NCI-H69 (cell line): ENCODE data around the gene AMMECR1.
"Not testable (repeated sequence)": the region's sequence is repeated elsewhere in the genome, so short reads cannot be mapped to it uniquely, and the experiment has no call there.

Source experiments
- DNase-seq: peaks from one replicate; lab custom pipeline; 2025; lab: John Stamatoyannopoulos, UW

The AMMECR1 gene

DNA sequence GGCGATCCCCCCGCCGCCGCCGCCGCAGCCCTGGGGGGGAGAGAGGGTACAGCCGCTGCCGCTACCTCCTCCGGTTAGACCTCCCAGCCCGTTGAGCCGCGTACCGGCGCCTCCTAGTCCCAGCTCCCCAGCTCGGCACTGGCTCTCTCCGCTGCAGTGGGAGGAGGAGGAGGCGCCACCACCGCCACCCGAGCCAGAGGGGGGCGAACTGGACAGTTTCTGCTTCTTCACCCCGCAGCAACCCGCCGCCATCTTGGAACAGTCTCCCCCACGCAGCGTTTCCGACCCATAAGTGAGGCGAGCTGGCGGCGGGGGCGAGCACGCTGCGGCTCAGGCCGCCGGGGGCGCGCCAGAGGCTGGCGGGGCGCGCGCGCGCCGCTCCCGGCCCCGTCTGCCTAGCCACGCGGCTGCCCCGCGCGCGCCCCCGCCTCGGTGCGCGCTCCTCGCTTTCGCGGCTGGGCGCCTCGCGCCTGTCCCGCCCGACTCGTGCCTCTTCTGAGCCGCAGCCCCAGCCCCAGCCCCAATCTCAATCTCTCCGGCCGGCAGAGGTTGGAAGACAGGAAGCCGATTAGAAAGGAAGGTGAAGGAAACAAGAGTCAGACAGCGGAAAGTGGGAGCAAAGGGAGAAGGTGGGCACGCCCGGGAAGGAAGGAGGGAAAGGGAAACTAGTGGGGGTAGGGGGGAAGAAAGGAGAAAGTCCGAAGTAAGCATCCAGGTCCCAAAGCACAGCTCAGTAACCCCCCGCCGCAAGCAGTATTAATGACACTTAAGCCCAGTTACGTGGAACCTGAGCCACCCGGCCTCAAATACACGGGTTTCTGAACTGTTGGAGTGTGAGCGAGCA, at the start of gene AMMECR1:
Gene AMMECR1 (minus strand): TSS at position 266 of the 844 bp plus-strand sequence. CDS start 14 bp downstream, at position 252.
- DNase-seq, result peak; percentile 95

GRCh38 chrX:110363244-110363643, 45.4 kb upstream of the AMMECR1 start:
- no peak for DNase-seq

- DNase-seq, result no peak
Observed at GRCh38 chrX:110359273-110359672, 41.4 kb upstream of the AMMECR1 start.

- no peak for DNase-seq
Observed at GRCh38 chrX:110358548-110358947, 40.7 kb upstream of the AMMECR1 start, which contains the start of gene RTL9. Gene RTL9 (plus strand): TSS chrX:110358848. CDS start chrX:110450618, 91,770 bp downstream.

DNA sequence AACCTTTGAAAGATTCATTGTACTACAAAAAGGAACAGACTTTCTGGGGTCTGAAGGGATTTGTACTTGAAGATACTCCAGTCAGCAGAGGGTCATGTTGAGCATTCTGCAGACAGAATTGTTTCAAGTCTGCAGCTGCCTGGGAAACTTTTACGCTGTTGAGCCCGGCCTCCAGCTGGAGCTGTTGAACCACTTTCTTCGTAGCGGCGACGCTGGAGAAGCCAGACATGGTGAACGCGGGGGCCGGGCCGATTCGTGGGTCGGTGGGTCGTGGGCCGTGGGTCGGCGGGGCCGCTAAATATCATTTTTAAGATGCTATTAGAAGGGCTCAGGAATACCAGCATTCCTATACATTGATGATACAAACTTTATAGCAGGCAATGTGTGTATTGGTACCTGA, 28.8 kb upstream of the AMMECR1 start:
- no peak for DNase-seq

- DNase-seq, result peak; percentile 4
Observed at GRCh38 chrX:110341189-110342035, 23.5 kb upstream of the AMMECR1 start.

GRCh38 chrX:110338935-110339334, 21.1 kb upstream of the AMMECR1 start:
- DNase-seq, result peak; percentile 78

GRCh38 chrX:110333458-110333857, 15.6 kb upstream of the AMMECR1 start:
- not testable (repeated sequence) for DNase-seq

DNA sequence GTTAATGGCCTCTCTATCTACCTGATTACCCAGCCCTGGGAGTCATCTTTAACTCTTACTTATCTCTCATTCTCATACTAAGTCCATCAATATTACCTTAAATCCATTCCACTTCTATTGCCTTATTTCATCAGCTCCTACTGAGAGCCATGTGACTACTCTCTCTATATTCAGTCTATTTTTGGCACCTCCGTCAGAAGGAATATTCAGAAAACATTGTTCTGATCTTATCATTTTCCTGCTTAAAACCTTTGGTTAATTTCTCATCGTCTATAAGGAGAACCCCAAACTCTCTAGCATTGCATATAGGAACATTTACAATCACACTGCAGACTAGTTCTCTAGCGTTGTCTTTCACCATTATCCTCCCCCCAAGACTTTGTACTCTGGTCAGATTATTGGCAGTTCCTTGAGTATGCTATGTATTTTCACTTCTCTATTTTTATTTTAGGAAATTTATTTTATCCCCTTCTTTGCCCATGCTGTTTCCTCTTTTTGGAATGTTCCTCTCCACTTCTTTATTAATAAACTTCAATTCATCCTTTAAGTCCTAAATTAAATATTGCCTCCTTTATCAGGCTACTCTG, 13.7 kb upstream of the AMMECR1 start:
- no peak for DNase-seq

GRCh38 chrX:110328613-110329012, 10.7 kb upstream of the AMMECR1 start:
- not testable (repeated sequence) for DNase-seq

GRCh38 chrX:110327336-110327735, 9.5 kb upstream of the AMMECR1 start:
- DNase-seq, result no peak

- DNase-seq, result no peak
Observed at GRCh38 chrX:110326712-110327111, 8.8 kb upstream of the AMMECR1 start.

- peak; percentile 81 for DNase-seq
Observed at GRCh38 chrX:110322603-110323002, 4.7 kb upstream of the AMMECR1 start.

GRCh38 chrX:110321670-110322069, 3.8 kb upstream of the AMMECR1 start:
- no peak for DNase-seq

- DNase-seq, result no peak
Observed at GRCh38 chrX:110321081-110321480, 3.2 kb upstream of the AMMECR1 start.

DNA sequence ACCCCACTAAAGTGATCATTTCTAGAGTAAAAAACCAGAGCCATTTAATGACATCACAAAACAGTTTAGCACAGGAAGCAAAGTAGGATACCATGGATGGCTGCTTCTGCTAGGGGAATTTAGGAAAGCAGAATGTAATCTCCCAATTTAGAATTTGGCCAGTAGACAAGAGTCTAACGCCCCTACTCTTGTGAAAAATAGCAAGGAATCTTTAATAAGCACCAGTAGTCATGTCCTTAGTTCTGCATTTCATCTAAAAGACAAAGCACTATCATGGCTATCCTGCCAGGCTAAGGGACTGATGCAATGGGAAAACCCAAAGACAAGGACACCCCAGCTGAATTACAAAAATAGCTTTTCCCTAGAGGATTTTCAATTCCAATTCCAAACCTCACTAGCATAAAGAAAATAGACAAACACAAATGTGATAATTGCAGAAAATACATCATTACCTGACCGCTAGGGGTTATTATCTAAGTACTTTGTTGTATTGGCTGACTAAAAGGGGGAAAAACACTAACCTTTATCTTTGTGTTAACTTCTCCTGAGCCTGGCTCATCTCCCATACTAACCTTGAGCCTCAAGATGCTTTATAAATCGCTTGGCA, 2.6 kb upstream of the AMMECR1 start:
- DNase-seq, result peak; percentile 64

DNA sequence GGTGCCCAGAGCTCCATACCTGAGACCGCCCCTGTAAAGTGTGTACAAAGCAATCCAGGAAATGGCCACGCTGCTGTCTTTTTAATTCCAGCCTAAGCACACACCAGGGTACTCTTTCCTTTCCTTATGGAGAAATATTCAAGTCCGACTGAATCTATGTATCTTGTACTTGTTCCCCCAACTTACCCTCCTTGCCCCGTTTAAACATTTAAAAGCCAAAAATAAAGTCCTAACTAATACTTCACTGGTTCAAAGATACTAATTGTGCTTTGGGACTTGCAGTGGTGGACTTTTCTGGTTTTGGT, 731 bp upstream of the AMMECR1 start:
- DNase-seq, result peak; percentile 80

DNA sequence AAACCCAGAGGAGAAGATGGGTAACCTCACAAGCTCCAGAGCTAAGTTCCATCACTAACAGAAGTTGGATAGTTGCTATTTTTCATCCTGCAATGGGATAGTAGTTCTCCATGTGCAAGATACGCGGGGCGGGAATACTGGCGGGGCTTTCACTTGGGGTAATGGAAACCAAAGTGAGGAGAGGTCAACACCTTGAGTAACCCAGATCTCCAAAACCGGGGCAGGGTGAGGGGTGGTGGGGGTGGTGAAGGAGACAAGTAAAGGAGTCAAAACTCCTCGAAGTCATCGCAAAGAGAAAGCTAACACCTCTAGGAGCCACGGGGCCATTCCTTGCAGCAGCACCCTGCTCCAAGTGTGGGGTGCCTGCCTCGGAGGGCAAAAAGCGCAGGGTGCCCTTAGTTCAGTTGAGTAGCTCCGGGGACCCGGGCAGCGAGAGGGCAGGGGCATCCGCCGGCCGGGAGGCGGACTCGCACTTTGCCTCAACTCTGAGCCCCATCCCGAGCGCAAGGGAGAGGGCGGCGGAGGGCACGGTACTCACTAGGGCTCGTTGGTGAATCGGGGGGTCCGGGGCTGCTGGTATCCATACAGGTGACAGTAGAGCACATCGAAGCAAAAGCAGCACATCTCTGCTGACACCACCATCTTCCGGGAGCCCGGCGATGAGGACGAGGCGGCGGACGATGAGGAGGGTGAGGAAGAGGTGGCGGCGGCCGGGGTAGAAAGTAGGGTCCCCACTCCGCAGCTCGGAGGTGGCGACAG, 645 bp downstream of the AMMECR1 start:
- DNase-seq, result peak; percentile 63

DNA sequence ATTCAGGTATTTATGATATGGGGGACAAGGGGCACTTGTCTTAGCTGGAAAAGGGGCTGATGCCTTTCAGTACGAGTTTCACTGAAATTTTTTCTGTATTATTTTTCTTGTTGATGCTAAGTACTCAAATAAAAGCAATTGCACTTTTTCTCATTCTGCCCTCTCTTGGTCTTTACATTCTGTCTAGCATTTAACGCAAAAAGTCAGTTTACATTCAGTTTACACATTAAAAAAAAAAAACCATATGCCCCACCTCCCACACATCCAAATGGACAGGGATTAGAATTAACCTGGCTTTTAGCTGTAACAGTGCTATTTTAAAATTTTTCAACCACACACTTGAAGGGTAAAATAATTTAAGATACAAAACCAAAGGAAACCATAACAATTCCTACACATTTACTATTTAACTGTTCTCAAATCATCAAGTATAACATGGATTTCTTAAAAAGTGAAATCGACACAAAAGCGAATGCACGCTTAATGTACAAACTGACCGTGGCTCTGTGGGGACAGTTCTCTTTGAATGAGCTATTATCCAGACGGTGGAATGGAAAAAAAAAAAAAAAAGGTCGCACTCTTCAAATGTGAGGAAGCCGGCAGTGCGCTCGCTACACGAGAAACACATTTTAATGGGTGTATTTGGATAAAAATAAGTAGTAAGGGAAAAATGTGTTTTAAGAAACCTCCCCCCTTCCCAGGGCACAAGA, 1.4 kb downstream of the AMMECR1 start:
- peak; percentile 60 for DNase-seq

DNA sequence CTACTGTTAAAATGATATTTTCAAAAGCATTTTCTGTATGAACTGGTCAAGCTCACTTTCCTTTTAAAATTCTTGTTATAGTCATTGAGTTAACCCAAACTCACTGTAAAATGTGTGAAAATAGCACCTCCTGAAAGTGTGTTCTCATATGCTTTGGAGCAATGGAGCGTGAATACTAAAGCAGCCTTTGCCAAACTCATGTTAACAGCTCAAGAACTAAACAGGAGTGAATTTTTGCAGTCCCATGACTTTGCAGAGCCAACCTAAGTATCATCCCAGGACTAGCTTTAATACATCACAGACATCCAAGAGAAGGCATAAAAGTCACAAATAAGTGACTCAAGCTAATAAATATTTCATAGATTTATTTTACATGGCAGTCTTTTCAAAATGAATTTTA, 2.3 kb downstream of the AMMECR1 start:
- peak; percentile 8 for DNase-seq
